HCT116 (cell line): ENCODE data around the gene GAMT. TPM values are rescaled to one million over a fixed set of nuclear protein-coding genes. Genes with fewer than 3 reads are reported as not detected.

Experiments
- ATAC-seq: fragments of 200-7000 bp; cut with Tn5 transposase; 2 replicates; pipeline ENCODE4 v1.9.1; 2020; ENCODE audit warnings: mild to moderate bottlenecking, moderate library complexity
- BruUV-seq: library from RNA; stranded (reverse); fragments of 400-500 nt; replicated peaks from 2 replicates; lab custom pipeline; 2021; lab: Mats Ljungman, UMichigan
- CTCF ChIA-PET: fragments of 300-600 bp; sonication (Branson Sonifier 250); formaldehyde crosslinking; loops from one replicate; lab custom pipeline; 2021; ENCODE audit warnings: antibody characterized with exemption; lab: Charles Lee
- POLR2A ChIA-PET: fragments of 300-600, 350-600 bp; sonication (Branson Sonifier 250); formaldehyde crosslinking; loops from one replicate; lab custom pipeline; 2021; ENCODE audit warnings: antibody characterized with exemption; lab: Charles Lee
- RAD21 ChIA-PET, 2 experiments: fragments of 300-600 bp; sonication (Branson Sonifier 250); formaldehyde crosslinking; loops; one replicate each; lab custom pipeline; 2023; ENCODE audit warnings: low total read pairs in 2 of 2; ENCODE audit not compliant: uncharacterized antibody in 2 of 2, unreplicated experiment in 2 of 2, low non-redundant PET in 1 of 2; lab: Charles Lee
- DNase-seq: peaks from one replicate; pipeline ENCODE4 v3.0.0-alpha.2; 2010; ENCODE audit warnings: low read depth, low spot score
- H2AFZ ChIP-seq: fragments of 200-600 bp; shearing (Covaris generic), sonication (generic); 2 replicates; pipeline ENCODE4 v1.6.1; 2017; ENCODE audit warnings: low read depth, mixed run types, mixed read lengths, antibody characterized with exemption, low read length; ENCODE audit not compliant: poor library complexity, severe bottlenecking
- H3K27ac ChIP-seq: 2 replicates; pipeline ENCODE4 v1.5.1; 2012; ENCODE audit warnings: low read depth, low read length
- H3K27me3 ChIP-seq: fragments of 200-600 bp; sonication (generic); 2 replicates; pipeline ENCODE4 v1.6.1; 2016; ENCODE audit warnings: mixed run types, low read length, mixed read lengths; ENCODE audit not compliant: insufficient read depth
- H3K36me3 ChIP-seq, 2 experiments: fragments of 200-500 bp in 1 of 2; fragments of 200-600 bp in 1 of 2; sonication (Bioruptor generic) in 1 of 2; sonication (generic) in 1 of 2; 2 replicates each; pipeline versions ENCODE4 v1.5.1 to v1.6.1; 2014 to 2016; ENCODE audit warnings: low read length in 2 of 2, inconsistent platforms in 1 of 2, mixed read lengths in 1 of 2, mixed run types in 1 of 2; ENCODE audit not compliant: insufficient read depth in 2 of 2, control insufficient read depth in 1 of 2
- H3K4me1 ChIP-seq, 2 experiments: fragments of 200-600 bp in 1 of 2; sonication (generic) in 1 of 2; 2 replicates each; pipeline versions ENCODE4 v1.5.1 to v1.6.1; 2012 to 2017; ENCODE audit warnings: low read length in 2 of 2, inconsistent platforms in 1 of 2, mild to moderate bottlenecking in 1 of 2, mixed read lengths in 1 of 2, mixed run types in 1 of 2, moderate library complexity in 1 of 2; ENCODE audit not compliant: insufficient read depth in 2 of 2, control insufficient read depth in 1 of 2
- H3K4me2 ChIP-seq: fragments of 200-600 bp; sonication (generic); 2 replicates; pipeline ENCODE4 v1.6.1; 2017; ENCODE audit warnings: mixed run types, low read length, mixed read lengths
- H3K4me3 ChIP-seq, 2 experiments: fragments of 200-600 bp in 1 of 2; sonication (generic) in 1 of 2; replicated peaks in 1 of 2; 2 replicates each; pipeline ENCODE4 v1.5.1; 2011 to 2016; ENCODE audit warnings: low read length in 2 of 2, control low read depth in 1 of 2, low read depth in 1 of 2, mild to moderate bottlenecking in 1 of 2, mixed read lengths in 1 of 2, mixed run types in 1 of 2
- H3K79me2 ChIP-seq: fragments of 200-600 bp; sonication (generic); 2 replicates; pipeline ENCODE4 v1.6.1; 2017; ENCODE audit warnings: mild to moderate bottlenecking, mixed run types, low read length, moderate library complexity, mixed read lengths; ENCODE audit not compliant: insufficient read depth
- H3K9ac ChIP-seq: fragments of 200-600 bp; sonication (generic); 2 replicates; pipeline ENCODE4 v1.6.1; 2016; ENCODE audit warnings: low read length, mixed read lengths
- H3K9me2 ChIP-seq: fragments of 200-600 bp; sonication (generic), shearing (Covaris generic); 2 replicates; pipeline ENCODE4 v1.6.1; 2017; ENCODE audit warnings: mixed run types, mild to moderate bottlenecking, moderate library complexity; ENCODE audit not compliant: insufficient read depth
- H3K9me3 ChIP-seq, 2 experiments: fragments of 200-500 bp in 1 of 2; fragments of 200-600 bp in 1 of 2; sonication (Bioruptor generic) in 1 of 2; sonication (generic) in 1 of 2; 2 replicates each; pipeline ENCODE4 v1.6.1; 2014 to 2017; ENCODE audit warnings: low read length in 2 of 2, mixed read lengths in 2 of 2, inconsistent platforms in 1 of 2, low read depth in 1 of 2, mild to moderate bottlenecking in 1 of 2, mixed run types in 1 of 2, moderate library complexity in 1 of 2; ENCODE audit not compliant: control insufficient read depth in 1 of 2, insufficient read depth in 1 of 2
- H4K20me1 ChIP-seq: fragments of 200-600 bp; sonication (generic), shearing (Covaris generic); 2 replicates; pipeline ENCODE4 v1.6.1; 2017; ENCODE audit warnings: mixed run types, mild to moderate bottlenecking, moderate library complexity; ENCODE audit not compliant: insufficient read depth
- CBX3 ChIP-seq: IDR thresholded peaks from 2 replicates; pipeline ENCODE4 v1.6.1; 2012; ENCODE audit warnings: low read depth
- EGR1 ChIP-seq: IDR thresholded peaks from 2 replicates; pipeline ENCODE4 v1.6.1; 2012; ENCODE audit warnings: low read depth
- EZH2phosphoT487 ChIP-seq: fragments of 200-600 bp; IDR thresholded peaks from 2 replicates; pipeline ENCODE4 v1.6.1; 2018; ENCODE audit warnings: antibody characterized with exemption, borderline replicate concordance
- FOSL1 ChIP-seq: IDR thresholded peaks from 2 replicates; pipeline ENCODE4 v1.6.1; 2012; ENCODE audit warnings: low read depth
- POLR2A ChIP-seq: IDR thresholded peaks from 2 replicates; pipeline ENCODE4 v1.7.0; 2011; ENCODE audit warnings: borderline replicate concordance; ENCODE audit not compliant: insufficient read depth, insufficient read length; ENCODE audit errors: extremely low read depth
- POLR2AphosphoS5 ChIP-seq: IDR thresholded peaks from 2 replicates; pipeline ENCODE4 v1.6.1; 2011; ENCODE audit warnings: mild to moderate bottlenecking, low read depth, low read length, moderate library complexity
- SIN3A ChIP-seq: IDR thresholded peaks from 2 replicates; pipeline ENCODE4 v1.6.1; 2012; ENCODE audit warnings: low read depth
- SP1 ChIP-seq: IDR thresholded peaks from 2 replicates; pipeline ENCODE4 v1.6.1; 2012; ENCODE audit warnings: low read depth
- YY1 ChIP-seq: IDR thresholded peaks from 2 replicates; pipeline ENCODE4 v1.6.1; 2011; ENCODE audit warnings: low read length, low read depth, moderate library complexity, mild to moderate bottlenecking; ENCODE audit not compliant: insufficient replicate concordance; ENCODE audit errors: extremely low read depth
- ZFX ChIP-seq: fragments of 450-650 bp; IDR thresholded peaks from 2 replicates; pipeline ENCODE4 v1.6.1; 2017
- ZNF274 ChIP-seq: fragments of 200-500 bp; sonication (Bioruptor generic); IDR thresholded peaks from 2 replicates; pipeline ENCODE4 v1.6.1; 2014; ENCODE audit warnings: mild to moderate bottlenecking, low read depth, low read length, inconsistent platforms
- intact Hi-C: fragments of 100-400 bp; cut with micrococcal nuclease; formaldehyde crosslinking; loops from 2 replicates; pipeline ENCODE4 v1.10.0; 2022
- total RNA-seq: library from RNA; stranded (reverse); gene quantifications from one replicate; pipeline ENCODE4 v1.2.1, GENCODE V29; 2021; ENCODE audit not compliant: unreplicated experiment
- TF ChIP-seq, protein P1 (sequence below), 3 experiments: fragments of 200-600 bp in 1 of 3; sonication (generic) in 1 of 3; IDR thresholded peaks in 2 of 3; conservative IDR thresholded peaks in 1 of 3; 2 replicates each; pipeline ENCODE4 v1.5.1; 2012 to 2017; ENCODE audit warnings: low read depth in 2 of 3, low read length in 2 of 3, antibody characterized with exemption in 1 of 3, borderline replicate concordance in 1 of 3, control low read depth in 1 of 3, mild to moderate bottlenecking in 1 of 3, mixed read lengths in 1 of 3, mixed run types in 1 of 3, moderate library complexity in 1 of 3; ENCODE audit not compliant: insufficient read depth in 1 of 3

GAMT gene
- total RNA-seq, 1 experiment from 2014 or later = 102 TPM

- TF ChIP-seq, protein P1, sequence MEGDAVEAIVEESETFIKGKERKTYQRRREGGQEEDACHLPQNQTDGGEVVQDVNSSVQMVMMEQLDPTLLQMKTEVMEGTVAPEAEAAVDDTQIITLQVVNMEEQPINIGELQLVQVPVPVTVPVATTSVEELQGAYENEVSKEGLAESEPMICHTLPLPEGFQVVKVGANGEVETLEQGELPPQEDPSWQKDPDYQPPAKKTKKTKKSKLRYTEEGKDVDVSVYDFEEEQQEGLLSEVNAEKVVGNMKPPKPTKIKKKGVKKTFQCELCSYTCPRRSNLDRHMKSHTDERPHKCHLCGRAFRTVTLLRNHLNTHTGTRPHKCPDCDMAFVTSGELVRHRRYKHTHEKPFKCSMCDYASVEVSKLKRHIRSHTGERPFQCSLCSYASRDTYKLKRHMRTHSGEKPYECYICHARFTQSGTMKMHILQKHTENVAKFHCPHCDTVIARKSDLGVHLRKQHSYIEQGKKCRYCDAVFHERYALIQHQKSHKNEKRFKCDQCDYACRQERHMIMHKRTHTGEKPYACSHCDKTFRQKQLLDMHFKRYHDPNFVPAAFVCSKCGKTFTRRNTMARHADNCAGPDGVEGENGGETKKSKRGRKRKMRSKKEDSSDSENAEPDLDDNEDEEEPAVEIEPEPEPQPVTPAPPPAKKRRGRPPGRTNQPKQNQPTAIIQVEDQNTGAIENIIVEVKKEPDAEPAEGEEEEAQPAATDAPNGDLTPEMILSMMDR (IDR thresholded peaks at IDR 0.05 in 2 of 3, conservative IDR thresholded peaks at IDR 0.05 in 1 of 3; ENCODE audit: borderline replicate concordance in 1 of 3, insufficient read depth in 1 of 3, low read depth in 2 of 3, low read length in 2 of 3) = no peak
Observed at GRCh38 chr19:1374250-1374577, 27.1 kb downstream of the GAMT start (continued).

DNA sequence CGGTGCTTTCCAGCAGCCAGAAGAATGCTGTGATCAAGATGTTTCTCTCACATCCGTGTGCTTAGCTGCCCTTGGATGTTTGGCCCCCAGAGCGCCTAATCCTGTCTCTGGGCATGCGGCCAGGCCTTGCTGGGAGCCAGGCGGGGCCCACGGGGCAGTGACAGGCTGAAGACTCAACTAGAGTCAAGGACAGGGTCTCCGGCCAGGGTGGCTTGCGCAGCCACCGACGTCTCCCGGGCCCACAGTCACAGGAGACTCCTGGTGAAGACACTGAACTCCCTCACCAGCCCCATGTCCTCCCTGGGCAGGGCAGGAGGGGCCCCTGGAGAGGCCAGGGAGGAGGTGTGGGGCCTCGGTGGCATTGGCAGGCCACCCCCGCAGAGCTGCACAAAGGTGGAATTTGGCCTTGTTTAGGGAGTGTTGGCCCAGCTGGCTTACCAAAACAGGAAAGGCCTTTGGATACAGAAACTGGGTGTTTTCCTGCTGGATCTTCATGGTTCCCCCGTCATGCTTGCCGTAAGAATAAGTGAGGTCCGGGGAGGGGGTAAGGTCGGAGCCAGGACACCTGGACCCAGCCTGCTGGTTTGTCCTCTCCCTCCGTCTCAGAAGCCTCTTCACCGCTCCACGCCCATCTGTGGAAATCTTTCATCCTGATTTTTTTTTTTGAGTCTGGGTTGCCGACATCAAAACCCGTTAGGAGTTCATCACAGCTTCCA lies 27.6 kb downstream of the GAMT start:
- H3K9ac ChIP-seq = no peak overlapping the region
- H3K9me2 ChIP-seq = no peaks in the 10 kb centered on the region
- H3K9me3 ChIP-seq = no peaks in the 10 kb centered on the region
- H3K36me3 ChIP-seq = peaks cover 16 to 31% of the 10 kb centered on the region in 2 experiments
- DNase-seq = no peak
- CTCF ChIA-PET = interaction anchor here (1.1 to 2.0 kb wide), 2 partner anchors 57 to 129 kb away, joined by 3 to 7 read pairs; no protein-coding TSS in a partner anchor
- H3K27me3 ChIP-seq = no peaks in the 10 kb centered on the region
- POLR2A ChIA-PET = no interaction called here
- BruUV-seq = no TSS peak
- no peaks in the 10 kb centered on the region for H3K79me2 ChIP-seq
- H3K27ac ChIP-seq = no peak overlapping the region; the same call in 1 of the 2 replicates
- ATAC-seq = no peak
- no peak for TF ChIP-seq EZH2phosphoT487
- no peak for TF ChIP-seq SIN3A
- no peak for TF ChIP-seq CBX3
- TF ChIP-seq EGR1 = no peak
- TF ChIP-seq ZNF274 = no peak
- no peak for TF ChIP-seq ZFX
- no peak for TF ChIP-seq SP1
- no peak for TF ChIP-seq YY1
- no peak for TF ChIP-seq FOSL1
- TF ChIP-seq POLR2A = no peak
- TF ChIP-seq POLR2AphosphoS5 = no peak
- no peak overlapping the region for H3K4me3 ChIP-seq
- no peaks in the 10 kb centered on the region for H4K20me1 ChIP-seq
- H3K4me2 ChIP-seq = no peak overlapping the region
- RAD21 ChIA-PET = no interaction called here
- no peak overlapping the region for H2AFZ ChIP-seq
- intact Hi-C loops = no loop called here
- H3K4me1 ChIP-seq = no peaks in the 10 kb centered on the region
